OCI-LY7 (cell line): Measurements from ENCODE around the gene TREM2. TPM values are rescaled to one million over a fixed set of nuclear protein-coding genes. Genes with fewer than 3 reads are reported as not detected.

Experiments
- BruUV-seq: library from RNA; stranded (reverse); fragments of 400-500 nt; replicated peaks from 2 replicates; lab custom pipeline; 2021; lab: Mats Ljungman, UMichigan
- CTCF ChIA-PET: fragments of 300-600 bp; sonication (Branson Sonifier 250); formaldehyde crosslinking; loops from one replicate; lab custom pipeline; 2022; ENCODE audit warnings: antibody characterized with exemption; ENCODE audit not compliant: unreplicated experiment; lab: Charles Lee
- POLR2A ChIA-PET: fragments of 300-600 bp; sonication (Branson Sonifier 250); formaldehyde crosslinking; loops from one replicate; lab custom pipeline; 2022; ENCODE audit warnings: antibody characterized with exemption; lab: Charles Lee
- DNase-seq: peaks from one replicate; pipeline ENCODE4 v3.0.0-alpha.2; 2015; ENCODE audit warnings: low spot score
- H2AFZ ChIP-seq: fragments of 200-600 bp; sonication (generic), shearing (Covaris generic); 2 replicates; pipeline ENCODE4 v1.6.1; 2014; ENCODE audit warnings: mild to moderate bottlenecking, antibody characterized with exemption, low read length, moderate library complexity
- H3K27ac ChIP-seq: fragments of 200-600 bp; sonication (generic); 2 replicates; pipeline ENCODE4 v1.5.1; 2014; ENCODE audit warnings: mixed run types, low read depth, mild to moderate bottlenecking, moderate library complexity, low read length, inconsistent platforms; ENCODE audit not compliant: poor library complexity, severe bottlenecking
- H3K36me3 ChIP-seq: fragments of 200-600 bp; sonication (generic); 2 replicates; pipeline ENCODE4 v1.6.1; 2014; ENCODE audit warnings: mild to moderate bottlenecking, antibody characterized with exemption, low read length, moderate library complexity, mixed read lengths; ENCODE audit not compliant: insufficient read depth
- H3K4me1 ChIP-seq: fragments of 200-600 bp; sonication (generic); 2 replicates; pipeline ENCODE4 v1.5.1; 2014; ENCODE audit warnings: mild to moderate bottlenecking, low read length; ENCODE audit not compliant: insufficient read depth, poor library complexity, severe bottlenecking
- H3K4me2 ChIP-seq: fragments of 200-600 bp; sonication (generic); 2 replicates; pipeline ENCODE4 v1.6.1; 2014; ENCODE audit warnings: mild to moderate bottlenecking, low read length
- H3K4me3 ChIP-seq: fragments of 200-600 bp; sonication (generic); 2 replicates; pipeline ENCODE4 v1.5.1; 2014; ENCODE audit warnings: mild to moderate bottlenecking, low read depth, low read length; ENCODE audit not compliant: poor library complexity, severe bottlenecking
- H3K79me2 ChIP-seq: fragments of 200-600 bp; sonication (generic); 2 replicates; pipeline ENCODE4 v1.6.1; 2016; ENCODE audit warnings: low read depth, mild to moderate bottlenecking, low read length, moderate library complexity, mixed read lengths; ENCODE audit not compliant: insufficient read depth
- H3K9me2 ChIP-seq: fragments of 200-600 bp; sonication (generic); 2 replicates; pipeline ENCODE4 v1.6.1; 2016; ENCODE audit warnings: mild to moderate bottlenecking, low read length, mixed read lengths; ENCODE audit not compliant: insufficient read depth
- H3K9me3 ChIP-seq: fragments of 200-600 bp; sonication (generic); 2 replicates; pipeline ENCODE4 v1.6.1; 2014; ENCODE audit warnings: mild to moderate bottlenecking, mixed run types, low read length, mixed read lengths
- H4K20me1 ChIP-seq: fragments of 200-600 bp; sonication (generic); 2 replicates; pipeline ENCODE4 v1.6.1; 2014; ENCODE audit warnings: mild to moderate bottlenecking, antibody characterized with exemption, low read length, moderate library complexity, mixed read lengths; ENCODE audit not compliant: insufficient read depth
- CTCF ChIP-seq: fragments of 200-600 bp; sonication (generic); conservative IDR thresholded peaks from 2 replicates; pipeline ENCODE4 v1.5.1; 2014; ENCODE audit warnings: mild to moderate bottlenecking, antibody characterized with exemption, low read length, moderate library complexity, mixed read lengths
- EZH2phosphoT487 ChIP-seq: fragments of 200-600 bp; sonication (generic); IDR thresholded peaks from 2 replicates; pipeline ENCODE4 v1.6.1; 2018; ENCODE audit warnings: low read depth, borderline replicate concordance, mild to moderate bottlenecking, mixed run types, antibody characterized with exemption, low read length, moderate library complexity, mixed read lengths
- intact Hi-C: fragments of 100-400 bp; cut with micrococcal nuclease; formaldehyde crosslinking; loops from one replicate; pipeline ENCODE4 v1.10.0; 2022; ENCODE audit not compliant: unreplicated experiment
- total RNA-seq, 2 experiments: library from RNA; depleted of rRNA in 1 of 2; stranded (reverse); fragments of >200 nt in 1 of 2; shearing (Covaris generic) in 1 of 2; gene quantifications; 2 replicates each; pipeline ENCODE4 v1.2.3, GENCODE V29; 2014 to 2022

Gene TREM2
- total RNA-seq, 2 experiments from 2014 or later: not detected

GRCh38 chr6:41159415-41160082 is 3.4 kb downstream of the TREM2 start:
- ChIA-PET CTCF (no interaction called here), POLR2A (no interaction called here)
- Histone ChIP-seq H3K36me3 (no peaks in the 10 kb centered on the region), H3K9me3 (no peaks in the 10 kb centered on the region), H2AFZ (no peak overlapping the region), H4K20me1 (no peaks in the 10 kb centered on the region), H3K9me2 (no peaks in the 10 kb centered on the region), H3K4me2 (no peak overlapping the region), H3K27ac (no peak overlapping the region), H3K4me3 (no peak overlapping the region), H3K79me2 (no peaks in the 10 kb centered on the region), H3K4me1 (no peaks in the 10 kb centered on the region)
- intact Hi-C loops: no loop called here
- BruUV-seq: no TSS peak
- TF ChIP-seq EZH2phosphoT487: no peak
- TF ChIP-seq CTCF: no peak
- DNase-seq: no peak

GRCh38 chr6:41157323-41157722 is 5.6 kb downstream of the TREM2 start:
- no peaks in the 10 kb centered on the region for H3K9me2 ChIP-seq
- no peaks in the 10 kb centered on the region for H4K20me1 ChIP-seq
- no peaks in the 10 kb centered on the region for H3K9me3 ChIP-seq
- CTCF ChIA-PET: no interaction called here
- H3K4me1 ChIP-seq: no peaks in the 10 kb centered on the region
- DNase-seq: no peak
- intact Hi-C loops: no loop called here
- H3K4me3 ChIP-seq: no peak overlapping the region
- no peaks in the 10 kb centered on the region for H3K79me2 ChIP-seq
- no TSS peak for BruUV-seq
- POLR2A ChIA-PET: no interaction called here
- no peak overlapping the region for H2AFZ ChIP-seq
- TF ChIP-seq EZH2phosphoT487: no peak
- no peak for TF ChIP-seq CTCF
- no peaks in the 10 kb centered on the region for H3K36me3 ChIP-seq
- no peak overlapping the region for H3K27ac ChIP-seq
- no peak overlapping the region for H3K4me2 ChIP-seq

GRCh38 chr6:41156771-41157170 is 6.1 kb downstream of the TREM2 start:
- intact Hi-C loops: no loop called here
- Histone ChIP-seq H3K9me3 (no peaks in the 10 kb centered on the region), H3K4me3 (no peak overlapping the region), H3K9me2 (no peaks in the 10 kb centered on the region), H3K27ac (no peak overlapping the region), H3K4me1 (no peaks in the 10 kb centered on the region), H3K36me3 (no peaks in the 10 kb centered on the region), H3K4me2 (no peak overlapping the region), H2AFZ (no peak overlapping the region), H3K79me2 (no peaks in the 10 kb centered on the region), H4K20me1 (no peaks in the 10 kb centered on the region)
- ChIA-PET CTCF (no interaction called here), POLR2A (no interaction called here)
- no peak for DNase-seq
- no TSS peak for BruUV-seq
- TF ChIP-seq CTCF: no peak
- TF ChIP-seq EZH2phosphoT487: no peak
